Osteoblast (primary cell): Measurements from ENCODE around the gene DCLK1. TPM values are rescaled to one million over a fixed set of nuclear protein-coding genes. Genes with fewer than 3 reads are reported as not detected.

Experiments used
- DNase-seq: peaks from one replicate; pipeline ENCODE4 v3.0.0; 2011; ENCODE audit warnings: low spot score, mixed read lengths; ENCODE audit not compliant: insufficient read length; ENCODE audit errors: missing footprints
- H2AFZ ChIP-seq: 2 replicates; pipeline ENCODE4 v1.6.0; 2011; ENCODE audit warnings: mild to moderate bottlenecking, low read length
- H3K27ac ChIP-seq: 2 replicates; pipeline ENCODE4 v1.5.1; 2011; ENCODE audit warnings: mild to moderate bottlenecking, low read depth, low read length, moderate library complexity
- H3K27me3 ChIP-seq: 2 replicates; pipeline ENCODE4 v1.6.0; 2012; ENCODE audit warnings: mild to moderate bottlenecking, control low read depth, inconsistent platforms, low read length, moderate library complexity; ENCODE audit not compliant: insufficient read depth
- H3K36me3 ChIP-seq: 2 replicates; pipeline ENCODE4 v1.5.1; 2011; ENCODE audit warnings: mild to moderate bottlenecking, low read length, control low read depth, moderate library complexity; ENCODE audit not compliant: insufficient read depth
- H3K4me1 ChIP-seq: 2 replicates; pipeline ENCODE4 v1.5.1; 2011; ENCODE audit warnings: mild to moderate bottlenecking, low read length, control low read depth, moderate library complexity; ENCODE audit not compliant: insufficient read depth
- H3K4me2 ChIP-seq: 2 replicates; pipeline ENCODE4 v1.6.0; 2011; ENCODE audit warnings: mild to moderate bottlenecking, low read length; ENCODE audit not compliant: insufficient read depth
- H3K4me3 ChIP-seq: fragments of 200-600 bp; sonication (generic); 3 replicates; pipeline ENCODE4 v1.5.1; 2012; ENCODE audit warnings: mild to moderate bottlenecking, low read length, inconsistent platforms; ENCODE audit not compliant: insufficient read depth
- H3K79me2 ChIP-seq: 2 replicates; pipeline ENCODE4 v1.6.0; 2012; ENCODE audit warnings: mild to moderate bottlenecking, low read length, control low read depth, inconsistent platforms; ENCODE audit not compliant: insufficient read depth
- H3K9me3 ChIP-seq: 2 replicates; pipeline ENCODE4 v1.5.1; 2011; ENCODE audit warnings: low read depth, low read length, control low read depth
- H4K20me1 ChIP-seq: 2 replicates; pipeline ENCODE4 v1.6.0; 2012; ENCODE audit warnings: mild to moderate bottlenecking, low read length, control low read depth; ENCODE audit not compliant: insufficient read depth
- total RNA-seq: library from RNA; depleted of rRNA; stranded (reverse); fragments of >200 nt; gene quantifications from 2 replicates; pipeline ENCODE4 v1.2.3, GENCODE V29; 2012
- TF ChIP-seq, protein P1 (sequence below): IDR thresholded peaks from 2 replicates; pipeline ENCODE4 v1.5.1; 2011; ENCODE audit warnings: mild to moderate bottlenecking, low read depth, low read length, moderate library complexity; ENCODE audit errors: extremely low read depth

The DCLK1 gene
- total RNA-seq, 1 donor, result 132 TPM

GRCh38 chr13:35996360-35996759 lies 134.8 kb downstream of the DCLK1 start:
- Histone ChIP-seq H3K9me3 (no peaks in the 10 kb centered on the region), H4K20me1 (no peaks in the 10 kb centered on the region), H3K79me2 (no peaks in the 10 kb centered on the region), H2AFZ (no peak overlapping the region), H3K4me1 (peaks cover 30% of the 10 kb centered on the region), H3K4me3 (no peak overlapping the region), H3K27me3 (no peaks in the 10 kb centered on the region), H3K27ac (no peak overlapping the region), H3K4me2 (no peak overlapping the region), H3K36me3 (no peaks in the 10 kb centered on the region)
- TF ChIP-seq, protein P1, sequence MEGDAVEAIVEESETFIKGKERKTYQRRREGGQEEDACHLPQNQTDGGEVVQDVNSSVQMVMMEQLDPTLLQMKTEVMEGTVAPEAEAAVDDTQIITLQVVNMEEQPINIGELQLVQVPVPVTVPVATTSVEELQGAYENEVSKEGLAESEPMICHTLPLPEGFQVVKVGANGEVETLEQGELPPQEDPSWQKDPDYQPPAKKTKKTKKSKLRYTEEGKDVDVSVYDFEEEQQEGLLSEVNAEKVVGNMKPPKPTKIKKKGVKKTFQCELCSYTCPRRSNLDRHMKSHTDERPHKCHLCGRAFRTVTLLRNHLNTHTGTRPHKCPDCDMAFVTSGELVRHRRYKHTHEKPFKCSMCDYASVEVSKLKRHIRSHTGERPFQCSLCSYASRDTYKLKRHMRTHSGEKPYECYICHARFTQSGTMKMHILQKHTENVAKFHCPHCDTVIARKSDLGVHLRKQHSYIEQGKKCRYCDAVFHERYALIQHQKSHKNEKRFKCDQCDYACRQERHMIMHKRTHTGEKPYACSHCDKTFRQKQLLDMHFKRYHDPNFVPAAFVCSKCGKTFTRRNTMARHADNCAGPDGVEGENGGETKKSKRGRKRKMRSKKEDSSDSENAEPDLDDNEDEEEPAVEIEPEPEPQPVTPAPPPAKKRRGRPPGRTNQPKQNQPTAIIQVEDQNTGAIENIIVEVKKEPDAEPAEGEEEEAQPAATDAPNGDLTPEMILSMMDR, result no peak
- DNase-seq, result no peak

- DNase-seq, result peak; percentile 60
- H3K9me3 ChIP-seq, result no peaks in the 10 kb centered on the region
- H3K27me3 ChIP-seq, result no peaks in the 10 kb centered on the region
- no peak overlapping the region for H2AFZ ChIP-seq
- TF ChIP-seq, protein P1, result no peak
- H4K20me1 ChIP-seq, result no peaks in the 10 kb centered on the region
- H3K4me1 ChIP-seq, result peaks cover 30% of the 10 kb centered on the region
- H3K4me2 ChIP-seq, result peak overlapping the region; percentile 71
- no peaks in the 10 kb centered on the region for H3K79me2 ChIP-seq
- H3K4me3 ChIP-seq, result no peak overlapping the region
- peak overlapping the region; percentile 88 for H3K27ac ChIP-seq
- no peaks in the 10 kb centered on the region for H3K36me3 ChIP-seq
These were observed 136.0 kb downstream of the DCLK1 start for GRCh38 chr13:35995136-35995535.

GRCh38 chr13:35994131-35994966 lies 136.8 kb downstream of the DCLK1 start:
- no peaks in the 10 kb centered on the region for H3K79me2 ChIP-seq
- peak overlapping the region; percentile 71 for H3K4me2 ChIP-seq
- H3K27me3 ChIP-seq, result no peaks in the 10 kb centered on the region
- H3K9me3 ChIP-seq, result no peaks in the 10 kb centered on the region
- peak overlapping the region; percentile 15 for H2AFZ ChIP-seq
- H3K4me3 ChIP-seq, result peak overlapping the region; percentile 21
- no peaks in the 10 kb centered on the region for H3K36me3 ChIP-seq
- TF ChIP-seq, protein P1, result no peak
- peaks cover 30% of the 10 kb centered on the region for H3K4me1 ChIP-seq
- peak; percentile 93 for DNase-seq
- H3K27ac ChIP-seq, result peak overlapping the region; percentile 88
- H4K20me1 ChIP-seq, result no peaks in the 10 kb centered on the region

GRCh38 chr13:35993686-35994085 lies 137.5 kb downstream of the DCLK1 start:
- DNase-seq, result no peak
- Histone ChIP-seq H3K4me2 (peak overlapping the region; percentile 71), H3K36me3 (no peaks in the 10 kb centered on the region), H2AFZ (no peak overlapping the region), H3K27me3 (no peaks in the 10 kb centered on the region), H4K20me1 (no peaks in the 10 kb centered on the region), H3K27ac (peak overlapping the region; percentile 88), H3K9me3 (no peaks in the 10 kb centered on the region), H3K4me1 (peaks cover 30% of the 10 kb centered on the region), H3K79me2 (no peaks in the 10 kb centered on the region), H3K4me3 (peak overlapping the region; percentile 21)
- TF ChIP-seq, protein P1, result no peak
